DOHH2 (cell line): ENCODE measurements around the gene C1RL.

Source experiments
- H3F3A ChIP-seq: fragments of 200-600 bp; sonication (generic), shearing (Covaris generic); 2 replicates; pipeline ENCODE4 v1.6.0; 2016; ENCODE audit warnings: antibody characterized with exemption, mild to moderate bottlenecking; ENCODE audit not compliant: control insufficient read depth, insufficient read depth
- H3K27ac ChIP-seq: fragments of 200-600 bp; sonication (generic); 2 replicates; pipeline ENCODE4 v1.5.1; 2014; ENCODE audit warnings: low read depth, mild to moderate bottlenecking, low read length, moderate library complexity
- H3K27me3 ChIP-seq: fragments of 200-600 bp; sonication (generic); 2 replicates; pipeline ENCODE4 v1.6.1; 2014; ENCODE audit warnings: mild to moderate bottlenecking, low read length, mixed read lengths; ENCODE audit not compliant: control insufficient read depth
- H3K36me3 ChIP-seq: fragments of 200-600 bp; sonication (generic); 2 replicates; pipeline ENCODE4 v1.6.1; 2014; ENCODE audit warnings: mild to moderate bottlenecking, low read length, moderate library complexity, mixed read lengths; ENCODE audit not compliant: control insufficient read depth
- H3K4me1 ChIP-seq: fragments of 200-600 bp; sonication (generic); 2 replicates; pipeline ENCODE4 v1.6.1; 2014; ENCODE audit warnings: mild to moderate bottlenecking, low read length, mixed read lengths; ENCODE audit not compliant: control insufficient read depth
- H3K4me2 ChIP-seq: fragments of 200-600 bp; sonication (generic); 2 replicates; pipeline ENCODE4 v1.6.0; 2014; ENCODE audit warnings: mild to moderate bottlenecking, low read length, moderate library complexity
- H3K4me3 ChIP-seq: fragments of 200-600 bp; sonication (generic); 2 replicates; pipeline ENCODE4 v1.5.1; 2014; ENCODE audit warnings: mild to moderate bottlenecking, low read length, mixed read lengths
- H3K79me2 ChIP-seq: fragments of 200-600 bp; sonication (generic); 2 replicates; pipeline ENCODE4 v1.6.1; 2014; ENCODE audit warnings: mild to moderate bottlenecking, low read length, mixed read lengths; ENCODE audit not compliant: control insufficient read depth
- H3K9me2 ChIP-seq: fragments of 200-600 bp; sonication (generic); replicated peaks from 2 replicates; pipeline ENCODE4 v1.6.1; 2014; ENCODE audit warnings: mild to moderate bottlenecking, low read length, mixed read lengths; ENCODE audit not compliant: control insufficient read depth
- H3K9me3 ChIP-seq: fragments of 200-600 bp; sonication (generic); 2 replicates; pipeline ENCODE4 v1.6.1; 2014; ENCODE audit warnings: antibody characterized with exemption, low read length, mixed read lengths; ENCODE audit not compliant: control insufficient read depth, insufficient read depth
- H4K20me1 ChIP-seq: fragments of 200-600 bp; sonication (generic); 2 replicates; pipeline ENCODE4 v1.6.0; 2014; ENCODE audit warnings: low read depth, mild to moderate bottlenecking, antibody characterized with exemption, low read length, moderate library complexity; ENCODE audit not compliant: control insufficient read depth, insufficient read depth
- EZH2phosphoT487 ChIP-seq: fragments of 200-600 bp; sonication (generic); IDR thresholded peaks from 2 replicates; pipeline ENCODE4 v1.6.1; 2017; ENCODE audit warnings: borderline replicate concordance, mild to moderate bottlenecking, antibody characterized with exemption, low read length, moderate library complexity, mixed read lengths
- TF ChIP-seq, protein P1 (sequence below): fragments of 200-600 bp; sonication (generic); IDR thresholded peaks from one replicate; pipeline ENCODE4 v1.5.1; 2014; ENCODE audit warnings: antibody characterized with exemption, mild to moderate bottlenecking, low read depth, low read length; ENCODE audit not compliant: poor library complexity, severe bottlenecking

C1RL gene

DNA sequence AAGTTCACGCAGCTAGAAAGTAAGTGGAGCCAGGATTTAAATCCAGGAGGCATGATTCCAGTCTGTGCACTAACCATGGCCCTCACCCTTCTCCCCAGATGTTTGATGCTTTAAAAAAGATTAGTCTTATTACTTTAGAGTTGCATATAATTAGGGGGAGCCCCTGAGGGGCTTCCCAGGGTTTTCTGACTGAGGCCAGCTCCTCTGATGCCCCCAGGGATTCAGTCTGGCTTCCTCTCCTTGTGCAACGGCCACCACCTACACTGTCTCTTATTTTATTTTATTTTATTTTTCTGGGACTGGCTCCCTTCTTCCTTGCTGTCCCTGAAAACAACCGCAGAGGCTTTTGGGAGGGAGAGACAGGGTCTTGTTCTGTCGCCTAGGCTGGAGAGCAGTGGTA is 43.8 kb upstream of the C1RL start:
- Histone ChIP-seq H3K4me1 (no peaks in the 10 kb centered on the region), H3K36me3 (no peaks in the 10 kb centered on the region), H3K9me3 (no peaks in the 10 kb centered on the region), H3K4me2 (no peak overlapping the region), H3F3A (no peaks in the 10 kb centered on the region), H3K9me2 (no peaks in the 10 kb centered on the region), H3K27ac (no peak overlapping the region), H3K79me2 (no peaks in the 10 kb centered on the region), H3K4me3 (no peak overlapping the region), H3K27me3 (no peaks in the 10 kb centered on the region), H4K20me1 (no peaks in the 10 kb centered on the region)
- no peak for TF ChIP-seq EZH2phosphoT487
- TF ChIP-seq, protein P1, sequence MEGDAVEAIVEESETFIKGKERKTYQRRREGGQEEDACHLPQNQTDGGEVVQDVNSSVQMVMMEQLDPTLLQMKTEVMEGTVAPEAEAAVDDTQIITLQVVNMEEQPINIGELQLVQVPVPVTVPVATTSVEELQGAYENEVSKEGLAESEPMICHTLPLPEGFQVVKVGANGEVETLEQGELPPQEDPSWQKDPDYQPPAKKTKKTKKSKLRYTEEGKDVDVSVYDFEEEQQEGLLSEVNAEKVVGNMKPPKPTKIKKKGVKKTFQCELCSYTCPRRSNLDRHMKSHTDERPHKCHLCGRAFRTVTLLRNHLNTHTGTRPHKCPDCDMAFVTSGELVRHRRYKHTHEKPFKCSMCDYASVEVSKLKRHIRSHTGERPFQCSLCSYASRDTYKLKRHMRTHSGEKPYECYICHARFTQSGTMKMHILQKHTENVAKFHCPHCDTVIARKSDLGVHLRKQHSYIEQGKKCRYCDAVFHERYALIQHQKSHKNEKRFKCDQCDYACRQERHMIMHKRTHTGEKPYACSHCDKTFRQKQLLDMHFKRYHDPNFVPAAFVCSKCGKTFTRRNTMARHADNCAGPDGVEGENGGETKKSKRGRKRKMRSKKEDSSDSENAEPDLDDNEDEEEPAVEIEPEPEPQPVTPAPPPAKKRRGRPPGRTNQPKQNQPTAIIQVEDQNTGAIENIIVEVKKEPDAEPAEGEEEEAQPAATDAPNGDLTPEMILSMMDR, result no peak

DNA sequence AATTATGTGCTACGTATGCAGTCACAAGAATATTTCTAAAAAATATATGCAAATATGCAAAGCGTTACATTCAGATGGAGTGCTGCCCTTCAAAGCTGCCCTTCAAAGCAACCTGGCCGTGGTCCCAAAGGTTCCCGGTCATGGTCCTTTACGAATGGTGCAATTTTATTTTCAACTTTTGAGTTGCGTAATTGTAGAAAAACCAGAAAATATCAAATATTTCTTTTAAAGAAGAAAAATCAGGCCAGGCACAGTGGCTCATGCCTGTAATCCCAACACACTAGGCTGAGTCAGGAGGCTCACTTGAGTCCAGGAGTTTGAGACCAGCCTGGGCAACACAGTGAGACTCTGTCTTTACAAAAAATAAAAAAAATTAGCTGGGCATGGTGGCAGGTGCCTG is 42.5 kb upstream of the C1RL start:
- Histone ChIP-seq H3K9me3 (no peaks in the 10 kb centered on the region), H3K79me2 (no peaks in the 10 kb centered on the region), H3K27ac (no peak overlapping the region), H3K4me1 (no peaks in the 10 kb centered on the region), H4K20me1 (no peaks in the 10 kb centered on the region), H3K36me3 (no peaks in the 10 kb centered on the region), H3K9me2 (no peaks in the 10 kb centered on the region), H3K27me3 (no peaks in the 10 kb centered on the region), H3F3A (no peaks in the 10 kb centered on the region), H3K4me3 (no peak overlapping the region), H3K4me2 (no peak overlapping the region)
- TF ChIP-seq, protein P1, result no peak
- no peak for TF ChIP-seq EZH2phosphoT487

DNA sequence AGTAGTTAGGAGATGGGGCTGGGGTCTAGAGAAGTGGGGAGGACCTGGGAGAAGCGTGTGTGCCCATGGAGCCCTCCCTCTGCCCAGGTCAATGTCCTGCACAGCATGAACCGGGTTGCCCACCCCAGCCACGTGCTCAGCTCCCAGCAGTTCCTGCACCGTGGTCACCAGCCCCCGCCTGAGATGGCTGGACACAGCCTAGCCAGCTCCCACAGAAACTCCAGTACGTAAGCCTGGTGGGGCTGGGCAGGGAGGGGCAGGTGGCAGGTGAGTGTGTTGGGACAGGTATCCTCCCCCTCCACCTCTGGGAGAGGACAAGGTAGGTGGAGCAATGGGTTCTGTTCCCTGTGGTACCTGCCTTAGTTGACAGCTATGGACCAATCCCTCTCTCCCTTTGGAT is 41.8 kb upstream of the C1RL start:
- no peaks in the 10 kb centered on the region for H3K79me2 ChIP-seq
- no peaks in the 10 kb centered on the region for H4K20me1 ChIP-seq
- no peaks in the 10 kb centered on the region for H3K4me1 ChIP-seq
- no peaks in the 10 kb centered on the region for H3F3A ChIP-seq
- H3K4me3 ChIP-seq, result no peak overlapping the region
- H3K9me3 ChIP-seq, result no peaks in the 10 kb centered on the region
- TF ChIP-seq, protein P1, result no peak
- TF ChIP-seq EZH2phosphoT487, result no peak
- H3K36me3 ChIP-seq, result no peaks in the 10 kb centered on the region
- H3K4me2 ChIP-seq, result no peak overlapping the region
- no peaks in the 10 kb centered on the region for H3K27me3 ChIP-seq
- H3K9me2 ChIP-seq, result no peaks in the 10 kb centered on the region
- H3K27ac ChIP-seq, result no peak overlapping the region

DNA sequence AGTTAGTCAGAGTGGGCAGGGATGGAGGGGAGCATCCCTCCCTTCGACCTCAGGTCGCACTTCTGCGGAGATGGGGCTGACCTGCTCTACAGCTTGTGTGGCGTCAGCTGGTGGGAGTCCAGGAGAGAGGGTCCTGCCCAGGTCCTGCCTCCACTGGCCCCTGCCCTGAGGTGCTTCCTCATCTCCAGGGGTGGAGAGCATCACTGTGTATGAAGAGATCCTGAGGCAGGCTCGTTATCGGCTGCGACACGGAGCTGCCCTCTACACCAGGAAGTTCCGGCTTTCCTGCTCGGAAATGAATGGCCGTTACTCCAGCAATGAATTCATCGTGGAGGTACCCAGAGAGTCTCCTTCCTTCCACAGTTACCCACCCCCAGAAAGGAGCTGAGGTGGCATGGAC is 41.3 kb upstream of the C1RL start:
- Histone ChIP-seq H3K9me2 (no peaks in the 10 kb centered on the region), H3K27ac (no peak overlapping the region), H3K4me3 (no peak overlapping the region), H3K9me3 (no peaks in the 10 kb centered on the region), H3K27me3 (no peaks in the 10 kb centered on the region), H3K4me2 (no peak overlapping the region), H3F3A (no peaks in the 10 kb centered on the region), H4K20me1 (no peaks in the 10 kb centered on the region), H3K79me2 (no peaks in the 10 kb centered on the region), H3K4me1 (no peaks in the 10 kb centered on the region), H3K36me3 (no peaks in the 10 kb centered on the region)
- TF ChIP-seq, protein P1, result no peak
- TF ChIP-seq EZH2phosphoT487, result no peak
